BLaER1 (cell line): ENCODE results near the gene KRT73.
"Not testable (repeated sequence)": the region's sequence is repeated elsewhere in the genome, so short reads cannot be mapped to it uniquely, and the experiment has no call there.

Experiments
- H3K27ac ChIP-seq: shearing (Covaris generic); formaldehyde crosslinking; 2 replicates; pipeline ENCODE4 v1.8.1; 2022
- H3K27me3 ChIP-seq: shearing (Covaris generic); formaldehyde crosslinking; 2 replicates; pipeline ENCODE4 v1.8.1; 2022
- H3K36me3 ChIP-seq: shearing (Covaris generic); formaldehyde crosslinking; 2 replicates; pipeline ENCODE4 v1.8.1; 2022
- H3K4me1 ChIP-seq: shearing (Covaris generic); formaldehyde crosslinking; 2 replicates; pipeline ENCODE4 v1.8.1; 2022
- H3K4me2 ChIP-seq: shearing (Covaris generic); formaldehyde crosslinking; 2 replicates; pipeline ENCODE4 v1.8.1; 2022
- H3K4me3 ChIP-seq: shearing (Covaris generic); formaldehyde crosslinking; 2 replicates; pipeline ENCODE4 v1.8.1; 2022
- H3K9ac ChIP-seq: shearing (Covaris generic); formaldehyde crosslinking; 2 replicates; pipeline ENCODE4 v1.8.1; 2022
- H3K9me3 ChIP-seq: shearing (Covaris generic); formaldehyde crosslinking; 2 replicates; pipeline ENCODE4 v1.8.1; 2022
- H4K20me1 ChIP-seq: shearing (Covaris generic); formaldehyde crosslinking; 2 replicates; pipeline ENCODE4 v1.8.1; 2022
- Cebpa-rat ChIP-seq: shearing (Covaris generic); IDR thresholded peaks from 2 replicates; pipeline ENCODE4 v1.8.1; 2022

Gene KRT73

GRCh38 chr12:52604859-52605258 lies 13.5 kb downstream of the KRT73 start:
- Histone ChIP-seq H3K4me2 (no peak overlapping the region), H3K27me3 (no peaks in the 10 kb centered on the region), H4K20me1 (no peaks in the 10 kb centered on the region)

GRCh38 chr12:52603314-52603713 lies 15.0 kb downstream of the KRT73 start:
- Histone ChIP-seq H3K36me3 (no peaks in the 10 kb centered on the region), H3K9me3 (peaks cover 7% of the 10 kb centered on the region), H3K27ac (no peak overlapping the region), H3K4me2 (no peak overlapping the region), H3K4me3 (no peak overlapping the region), H4K20me1 (no peaks in the 10 kb centered on the region), H3K9ac (no peak overlapping the region), H3K27me3 (no peaks in the 10 kb centered on the region), H3K4me1 (no peaks in the 10 kb centered on the region)
- no peak for TF ChIP-seq Cebpa-rat

More at GRCh38 chr12:52604859-52605258, 13.5 kb downstream of the KRT73 start:
- H3K9me3 ChIP-seq: peaks cover 7% of the 10 kb centered on the region
- no peaks in the 10 kb centered on the region for H3K36me3 ChIP-seq
- H3K4me3 ChIP-seq: no peak overlapping the region
- no peak overlapping the region for H3K27ac ChIP-seq
- no peak overlapping the region for H3K9ac ChIP-seq
- no peak for TF ChIP-seq Cebpa-rat
- no peaks in the 10 kb centered on the region for H3K4me1 ChIP-seq

GRCh38 chr12:52602552-52602951 lies 15.8 kb downstream of the KRT73 start:
- no peak overlapping the region for H3K27ac ChIP-seq
- no peak overlapping the region for H3K4me2 ChIP-seq
- H4K20me1 ChIP-seq: no peaks in the 10 kb centered on the region
- no peaks in the 10 kb centered on the region for H3K4me1 ChIP-seq
- no peak for TF ChIP-seq Cebpa-rat
- no peaks in the 10 kb centered on the region for H3K36me3 ChIP-seq
- H3K27me3 ChIP-seq: no peaks in the 10 kb centered on the region
- no peak overlapping the region for H3K9ac ChIP-seq
- peaks cover 7% of the 10 kb centered on the region for H3K9me3 ChIP-seq
- no peak overlapping the region for H3K4me3 ChIP-seq

GRCh38 chr12:52601671-52602070 lies 16.7 kb downstream of the KRT73 start:
- Histone ChIP-seq H3K4me1 (no peaks in the 10 kb centered on the region), H3K9me3 (peaks cover 7% of the 10 kb centered on the region), H3K4me2 (no peak overlapping the region), H3K27me3 (no peaks in the 10 kb centered on the region), H3K27ac (no peak overlapping the region), H3K4me3 (no peak overlapping the region), H3K9ac (no peak overlapping the region), H4K20me1 (no peaks in the 10 kb centered on the region), H3K36me3 (no peaks in the 10 kb centered on the region)
- TF ChIP-seq Cebpa-rat: no peak

GRCh38 chr12:52600941-52601481 lies 17.3 kb downstream of the KRT73 start, which contains the start of gene KRT72:
Gene KRT72 (minus strand): TSS chr12:52601463. CDS start chr12:52601452, 11 bp downstream.
- TF ChIP-seq Cebpa-rat: no peak
- no peak within 1 kb of the TSS for H3K4me3 ChIP-seq
- H3K36me3 ChIP-seq: no peaks in the 10 kb centered on the region
- no peak within 1 kb of the TSS for H3K4me2 ChIP-seq
- peaks cover 7% of the 10 kb centered on the region for H3K9me3 ChIP-seq
- no peaks in the 10 kb centered on the region for H3K4me1 ChIP-seq
- H4K20me1 ChIP-seq: no peaks in the 10 kb centered on the region
- H3K27ac ChIP-seq: no peak within 1 kb of the TSS
- no peaks in the 10 kb centered on the region for H3K27me3 ChIP-seq
- no peak within 1 kb of the TSS for H3K9ac ChIP-seq

- H4K20me1 ChIP-seq: no peaks in the 10 kb centered on the region
- H3K9ac ChIP-seq: no peak overlapping the region
- H3K4me1 ChIP-seq: no peaks in the 10 kb centered on the region
- no peaks in the 10 kb centered on the region for H3K36me3 ChIP-seq
- no peak overlapping the region for H3K27ac ChIP-seq
- H3K9me3 ChIP-seq: peaks cover 7% of the 10 kb centered on the region
- no peak overlapping the region for H3K4me2 ChIP-seq
- H3K4me3 ChIP-seq: no peak overlapping the region
- TF ChIP-seq Cebpa-rat: no peak
- H3K27me3 ChIP-seq: no peaks in the 10 kb centered on the region
Measured at GRCh38 chr12:52600475-52600874, 17.9 kb downstream of the KRT73 start.

GRCh38 chr12:52600071-52600470 lies 18.3 kb downstream of the KRT73 start:
- H3K9ac ChIP-seq: no peak overlapping the region
- H3K9me3 ChIP-seq: peaks cover 7% of the 10 kb centered on the region
- H3K4me2 ChIP-seq: no peak overlapping the region
- H3K27ac ChIP-seq: no peak overlapping the region
- no peaks in the 10 kb centered on the region for H3K36me3 ChIP-seq
- H4K20me1 ChIP-seq: no peaks in the 10 kb centered on the region
- H3K4me1 ChIP-seq: no peaks in the 10 kb centered on the region
- H3K27me3 ChIP-seq: no peaks in the 10 kb centered on the region
- TF ChIP-seq Cebpa-rat: no peak
- H3K4me3 ChIP-seq: no peak overlapping the region

- H3K4me1 ChIP-seq: no peaks in the 10 kb centered on the region
- peaks cover 7% of the 10 kb centered on the region for H3K9me3 ChIP-seq
- H3K4me2 ChIP-seq: no peak overlapping the region
- H4K20me1 ChIP-seq: no peaks in the 10 kb centered on the region
- no peak overlapping the region for H3K27ac ChIP-seq
- H3K9ac ChIP-seq: no peak overlapping the region
- H3K36me3 ChIP-seq: no peaks in the 10 kb centered on the region
- H3K4me3 ChIP-seq: no peak overlapping the region
- no peak for TF ChIP-seq Cebpa-rat
- H3K27me3 ChIP-seq: no peaks in the 10 kb centered on the region
Measured at GRCh38 chr12:52598966-52599365, 19.4 kb downstream of the KRT73 start.

- H3K4me2 ChIP-seq, H3K9ac ChIP-seq, H3K36me3 ChIP-seq, H4K20me1 ChIP-seq, H3K27ac ChIP-seq, H3K27me3 ChIP-seq, H3K9me3 ChIP-seq, H3K4me3 ChIP-seq, H3K4me1 ChIP-seq: not testable (repeated sequence)
Measured at GRCh38 chr12:52594237-52594636, 24.1 kb downstream of the KRT73 start.

- H3K9me3 ChIP-seq: no peaks in the 10 kb centered on the region
- no peak overlapping the region for H3K9ac ChIP-seq
- H3K4me1 ChIP-seq: no peaks in the 10 kb centered on the region
- no peak overlapping the region for H3K4me3 ChIP-seq
- no peaks in the 10 kb centered on the region for H3K27me3 ChIP-seq
- no peak overlapping the region for H3K4me2 ChIP-seq
- H3K36me3 ChIP-seq: no peaks in the 10 kb centered on the region
- TF ChIP-seq Cebpa-rat: no peak
- no peaks in the 10 kb centered on the region for H4K20me1 ChIP-seq
- H3K27ac ChIP-seq: no peak overlapping the region
Measured at GRCh38 chr12:52591521-52591920, 26.8 kb downstream of the KRT73 start.

- no peaks in the 10 kb centered on the region for H3K27me3 ChIP-seq
- no peaks in the 10 kb centered on the region for H3K4me1 ChIP-seq
- H3K9ac ChIP-seq: no peak overlapping the region
- H3K9me3 ChIP-seq: no peaks in the 10 kb centered on the region
- no peak overlapping the region for H3K4me3 ChIP-seq
- H3K36me3 ChIP-seq: no peaks in the 10 kb centered on the region
- TF ChIP-seq Cebpa-rat: no peak
- no peaks in the 10 kb centered on the region for H4K20me1 ChIP-seq
- H3K4me2 ChIP-seq: no peak overlapping the region
- H3K27ac ChIP-seq: no peak overlapping the region
Measured at GRCh38 chr12:52590021-52590420, 28.3 kb downstream of the KRT73 start.
